ENCODE measurements around the gene ASCL3. TPM values are rescaled to one million over a fixed set of nuclear protein-coding genes. Genes with fewer than 3 reads are reported as not detected.
"Not testable (repeated sequence)": the region's sequence is repeated elsewhere in the genome, so short reads cannot be mapped to it uniquely, and the experiment has no call there.

Gene ASCL3
- total RNA-seq, 1 donor from 2014 or later, result not detected

GRCh38 chr11:8956860-8957259 is 14.0 kb upstream of the ASCL3 start:
- intact Hi-C loops (cut with micrococcal nuclease), result loop anchor here (5.0 to 10.0 kb wide), 2 partner anchors 85 to 392 kb away; no protein-coding TSS in a partner anchor

DNA sequence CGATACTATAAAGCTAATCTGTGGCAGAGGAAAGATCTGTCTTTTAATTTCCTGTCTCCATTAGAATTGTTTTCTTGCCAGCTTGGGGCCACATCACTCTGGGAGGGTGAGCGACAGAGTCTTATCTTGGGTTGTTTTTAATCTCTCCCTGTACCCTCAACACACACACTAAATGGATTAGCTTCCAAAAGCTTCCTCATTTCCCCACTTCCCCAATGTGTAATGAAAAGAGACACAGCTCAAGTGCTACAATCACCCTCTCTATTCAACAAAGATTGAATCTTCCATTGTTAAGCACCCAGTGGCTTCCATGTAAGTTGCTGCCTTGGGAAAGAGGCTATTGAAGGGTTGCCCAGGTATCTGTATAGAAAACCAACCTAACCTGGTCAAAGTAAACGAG is 6.1 kb upstream of the ASCL3 start:
- intact Hi-C loops (cut with micrococcal nuclease), result no loop called here

- intact Hi-C loops (cut with micrococcal nuclease), result no loop called here
These were observed 4.6 kb upstream of the ASCL3 start for GRCh38 chr11:8947230-8947943.

- intact Hi-C loops (cut with micrococcal nuclease), result no loop called here
These were observed 1.3 kb downstream of the ASCL3 start for GRCh38 chr11:8941341-8942103.

GRCh38 chr11:8937659-8938058 is 5.2 kb downstream of the ASCL3 start:
- intact Hi-C loops (cut with micrococcal nuclease), result no loop called here

DNA sequence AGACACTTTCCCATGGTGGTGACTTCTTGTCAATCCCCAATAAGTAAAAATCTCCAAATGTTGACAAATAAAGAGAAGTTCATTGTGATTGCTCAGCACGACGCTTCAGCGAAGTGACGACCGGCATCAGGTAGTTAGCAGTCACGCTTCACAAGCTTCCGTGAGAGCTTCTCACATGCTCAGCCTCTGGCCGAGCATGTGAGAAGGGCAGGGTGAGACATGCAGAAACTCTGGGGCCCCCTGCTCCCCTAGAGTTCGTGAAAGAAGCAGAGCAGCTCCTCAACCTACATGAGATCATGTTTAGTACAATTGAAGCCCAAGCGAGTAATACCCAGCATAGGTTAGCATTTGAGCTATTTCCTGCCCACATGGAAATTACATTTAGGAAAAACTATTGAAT is 5.7 kb downstream of the ASCL3 start:
- intact Hi-C loops (cut with micrococcal nuclease), result no loop called here

- intact Hi-C loops (cut with micrococcal nuclease), result not testable (repeated sequence)
These were observed 7.0 kb downstream of the ASCL3 start for GRCh38 chr11:8935789-8936188.

GRCh38 chr11:8934742-8935488 is 7.9 kb downstream of the ASCL3 start:
- intact Hi-C loops (cut with micrococcal nuclease), result no loop called here

- intact Hi-C loops (cut with micrococcal nuclease), result no loop called here
These were observed 8.9 kb downstream of the ASCL3 start for GRCh38 chr11:8933931-8934330.

DNA sequence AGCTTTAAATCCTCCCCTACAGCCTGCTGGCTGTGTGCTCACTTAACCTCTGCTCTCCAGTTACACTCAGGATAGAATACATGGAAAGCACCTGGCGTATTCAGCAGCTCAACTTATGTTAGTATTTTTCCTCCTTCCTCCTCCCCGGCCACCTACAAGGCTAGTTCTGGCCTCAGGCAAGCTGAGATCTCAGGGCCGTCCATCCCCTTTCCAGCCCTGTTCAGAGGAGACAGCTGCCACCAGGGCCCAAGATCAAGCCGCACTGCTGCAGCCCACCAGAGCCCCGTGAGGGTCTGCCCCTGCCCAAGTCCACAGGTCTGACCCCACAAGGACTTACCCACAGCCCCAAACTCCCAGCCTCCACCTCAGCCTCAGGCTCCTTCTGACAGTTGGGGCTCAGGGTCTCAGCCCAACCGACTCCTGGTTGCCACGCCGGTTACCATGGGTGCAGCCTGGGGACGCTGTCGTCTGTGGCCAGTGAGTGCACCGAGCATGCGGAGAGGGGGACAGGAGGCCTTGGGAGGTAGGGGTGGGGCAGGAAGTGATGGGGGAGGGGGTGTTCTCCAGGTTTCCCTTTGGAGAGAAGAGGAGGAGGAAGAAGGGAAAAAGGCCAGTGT is 10.1 kb downstream of the ASCL3 start, which contains the start of gene C11orf16:
Gene C11orf16, minus strand, starts transcription at position 384 of the 617 bp plus-strand sequence. CDS start 639 bp downstream, outside the sequence.
- intact Hi-C loops (cut with micrococcal nuclease), result no loop called here

DNA sequence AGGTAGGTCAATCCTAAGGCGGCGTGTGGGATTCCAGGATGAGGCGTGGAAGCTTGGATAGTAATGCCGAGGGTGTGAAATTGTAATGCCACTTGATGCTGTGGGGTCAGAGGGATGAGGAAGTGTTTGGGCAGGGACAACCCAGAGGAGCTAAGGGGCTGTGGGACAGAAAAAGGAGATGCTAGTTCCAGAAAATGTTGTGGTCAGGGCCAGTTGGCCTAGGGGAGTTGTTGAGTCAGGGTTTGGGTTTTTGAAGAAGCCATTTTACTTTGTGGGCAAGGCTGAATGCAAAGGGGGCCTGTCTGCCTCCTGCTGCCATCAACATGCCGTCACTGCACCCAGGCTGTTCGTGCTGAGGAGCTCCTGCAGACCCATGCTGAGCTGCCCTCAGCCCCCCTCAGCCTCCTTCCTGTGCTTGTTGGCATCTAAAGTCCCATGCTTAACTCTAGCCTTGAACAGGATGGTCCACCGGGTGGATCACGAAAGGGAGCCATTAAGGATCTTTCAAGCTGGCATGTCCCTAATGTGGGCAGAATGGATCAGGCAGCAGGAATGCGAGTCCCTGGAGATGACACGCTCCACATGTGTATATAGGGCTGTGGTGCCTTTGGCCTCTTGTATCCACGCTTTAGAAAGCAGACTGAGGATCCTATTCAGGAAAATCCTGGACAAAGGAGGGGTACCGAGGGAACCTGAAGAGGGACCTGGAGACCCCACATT is 12.2 kb downstream of the ASCL3 start:
- intact Hi-C loops (cut with micrococcal nuclease), result no loop called here

DNA sequence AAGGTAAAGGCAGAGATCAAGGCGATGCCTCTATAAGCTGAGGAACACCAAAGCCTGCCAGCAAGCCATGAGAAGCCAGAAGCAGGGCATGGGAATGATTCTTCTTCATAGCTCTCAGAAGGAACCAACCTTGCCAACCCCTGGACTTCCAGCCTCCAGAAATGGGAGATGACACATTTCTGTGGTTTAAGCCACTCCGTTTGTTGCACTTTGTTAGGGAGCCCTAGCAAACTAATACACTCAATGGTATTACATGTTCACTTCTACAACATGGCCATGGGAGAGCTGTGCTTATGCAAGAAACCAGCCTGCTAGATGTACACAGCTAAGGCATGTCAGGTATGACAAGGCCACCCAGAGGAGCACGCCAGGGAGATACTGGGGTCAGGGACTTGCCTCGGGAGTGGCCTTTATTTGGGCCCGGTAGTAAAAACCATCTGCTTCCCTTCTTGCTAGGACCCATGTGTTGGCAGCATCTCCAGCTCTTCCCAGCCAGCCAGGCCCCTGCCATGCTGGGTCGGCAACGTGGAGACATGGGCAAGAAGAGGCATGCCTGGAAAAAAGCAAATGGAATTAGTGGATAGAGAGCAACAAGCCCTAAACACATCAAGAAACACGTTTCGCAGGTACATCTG is 13.7 kb downstream of the ASCL3 start:
- intact Hi-C loops (cut with micrococcal nuclease), result no loop called here

GRCh38 chr11:8928205-8928604 is 14.6 kb downstream of the ASCL3 start:
- intact Hi-C loops (cut with micrococcal nuclease), result no loop called here

GRCh38 chr11:8927233-8927632 is 15.6 kb downstream of the ASCL3 start:
- intact Hi-C loops (cut with micrococcal nuclease), result no loop called here

- intact Hi-C loops (cut with micrococcal nuclease), result no loop called here
These were observed 16.6 kb downstream of the ASCL3 start for GRCh38 chr11:8926236-8926635.

DNA sequence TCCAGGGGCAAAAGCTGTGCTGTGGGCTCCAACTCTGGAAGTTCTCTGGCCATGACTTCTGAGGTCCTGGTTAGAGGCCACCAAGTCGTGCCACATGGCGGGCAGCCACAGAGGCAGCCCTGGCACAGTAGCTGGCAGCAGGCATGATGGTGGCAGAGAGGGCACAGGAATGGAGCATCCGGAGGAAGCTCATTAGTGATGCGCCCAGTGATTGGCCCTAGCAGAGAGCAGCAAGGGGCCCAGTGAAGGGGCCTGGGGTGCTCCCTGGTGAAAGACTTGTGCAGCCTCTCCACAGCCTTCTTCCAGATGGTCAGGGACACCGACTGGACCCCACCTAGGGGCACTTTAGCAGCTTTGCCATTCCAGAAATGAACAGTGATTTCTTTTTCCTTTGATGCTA is 17.1 kb downstream of the ASCL3 start:
- intact Hi-C loops (cut with micrococcal nuclease), result no loop called here

GRCh38 chr11:8922691-8923090 is 20.1 kb downstream of the ASCL3 start:
- intact Hi-C loops (cut with micrococcal nuclease), result no loop called here

DNA sequence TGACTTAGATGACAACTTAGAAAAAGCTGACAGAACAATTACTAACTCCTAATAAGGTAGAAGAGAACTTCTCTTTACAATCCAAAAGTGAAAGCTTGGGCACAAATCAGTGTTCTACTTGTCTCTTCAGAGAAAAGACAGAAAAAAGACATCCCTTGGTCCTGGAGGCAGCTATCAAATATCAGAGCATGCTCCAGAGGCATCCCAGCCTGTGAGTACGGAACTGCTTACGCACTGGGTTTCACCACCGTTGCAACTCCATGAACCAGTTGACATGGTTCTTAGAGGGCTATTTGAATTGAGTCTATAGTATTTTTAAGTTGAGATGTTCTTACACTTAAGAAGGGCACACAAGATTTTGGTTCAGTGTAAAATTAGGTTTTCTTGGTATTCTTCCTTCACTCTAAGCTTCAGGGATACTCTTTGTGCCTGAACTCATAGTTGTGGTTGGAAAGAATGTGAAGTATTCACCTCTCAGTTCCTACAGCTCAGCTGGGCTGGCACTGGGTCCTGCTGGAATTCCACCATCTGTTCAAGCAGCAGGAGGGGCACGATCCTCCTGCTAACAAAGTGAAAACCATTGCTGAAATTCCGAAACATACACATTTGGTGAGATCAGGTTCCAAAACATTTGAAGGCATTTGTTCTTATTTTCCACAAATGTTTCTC is 25.5 kb downstream of the ASCL3 start:
- intact Hi-C loops (cut with micrococcal nuclease), result loop anchor here (10.0 kb wide), 1 partner anchor 468 kb away; the partner anchor contains the start of gene IPO7

DNA sequence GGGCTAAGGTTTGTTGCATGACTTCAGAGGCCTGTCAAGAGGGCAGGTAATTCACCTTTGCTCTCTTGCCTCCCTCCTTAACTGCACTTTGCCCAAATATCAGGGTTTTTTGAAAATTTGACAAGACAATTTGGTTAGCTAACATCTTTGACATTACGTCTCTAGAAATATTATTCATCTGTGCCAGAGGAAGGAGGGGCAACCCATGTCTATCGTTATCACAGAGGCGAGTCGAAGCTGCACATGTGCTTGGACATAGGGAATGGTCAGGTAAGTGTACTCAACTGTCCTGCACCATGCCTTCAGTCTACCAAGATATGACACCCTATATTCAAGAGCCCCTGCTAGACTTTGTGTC is 28.2 kb downstream of the ASCL3 start:
- intact Hi-C loops (cut with micrococcal nuclease), result loop anchor here (1.0 to 10.0 kb wide), 11 partner anchors 42 to 1388 kb away; partner anchors contain the start of gene IPO7

All from T-helper 1 cell treated with Interleukin-12 subunit alpha and Interleukin-12 subunit beta and Interleukin-4 antibody, amounts not matched to agents 30 ng/mL and 1 ng/mL, for 36 hours (primary cell).